Choroid plexus epithelial cell (primary cell): ENCODE data around the gene HSP90AB1.

Source experiments
- DNase-seq: peaks from one replicate; pipeline ENCODE4 v3.0.0-alpha.2; 2010; ENCODE audit warnings: low read depth
- H3K4me3 ChIP-seq: 2 replicates; pipeline ENCODE4 v1.5.1; 2011; ENCODE audit warnings: low read depth, mild to moderate bottlenecking, control low read depth, low read length, moderate library complexity
- TF ChIP-seq, protein P1 (sequence below): conservative IDR thresholded peaks from 2 replicates; pipeline ENCODE4 v1.5.1; 2011; ENCODE audit warnings: low read depth, mild to moderate bottlenecking, control low read depth, inconsistent platforms, low read length, moderate library complexity

The HSP90AB1 gene

DNA sequence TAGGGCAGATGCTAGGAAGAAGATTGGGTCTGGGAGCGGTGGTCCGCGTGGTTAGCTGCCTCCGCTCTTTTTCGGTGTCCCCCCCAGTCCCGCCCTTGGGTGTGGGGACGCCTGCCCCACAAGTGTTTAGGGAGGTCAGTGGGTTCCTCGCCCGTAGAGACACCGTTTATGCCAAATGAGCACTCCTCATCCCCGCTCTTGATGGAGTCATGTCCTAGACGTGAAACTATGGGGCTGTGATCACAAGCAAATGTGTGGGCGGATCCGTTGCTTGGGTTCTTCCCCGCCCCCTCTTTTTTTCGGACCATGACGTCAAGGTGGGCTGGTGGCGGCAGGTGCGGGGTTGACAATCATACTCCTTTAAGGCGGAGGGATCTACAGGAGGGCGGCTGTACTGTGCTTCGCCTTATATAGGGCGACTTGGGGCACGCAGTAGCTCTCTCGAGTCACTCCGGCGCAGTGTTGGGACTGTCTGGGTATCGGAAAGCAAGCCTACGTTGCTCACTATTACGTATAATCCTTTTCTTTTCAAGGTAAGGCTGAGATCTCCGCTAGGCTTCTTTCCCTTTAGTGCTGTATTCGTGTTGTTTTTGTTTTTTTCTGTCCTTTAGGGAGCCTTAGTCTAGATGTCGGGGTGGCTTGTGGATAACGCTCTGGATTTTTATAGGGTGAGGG, at the start of gene HSP90AB1:
TSS of gene HSP90AB1 (plus strand) at position 439 of the 675 bp plus-strand sequence. CDS start 1,529 bp downstream, outside the sequence.
- DNase-seq: peak; percentile 99
- H3K4me3 ChIP-seq: peak within 1 kb of the TSS; percentile 76
- TF ChIP-seq, protein P1, sequence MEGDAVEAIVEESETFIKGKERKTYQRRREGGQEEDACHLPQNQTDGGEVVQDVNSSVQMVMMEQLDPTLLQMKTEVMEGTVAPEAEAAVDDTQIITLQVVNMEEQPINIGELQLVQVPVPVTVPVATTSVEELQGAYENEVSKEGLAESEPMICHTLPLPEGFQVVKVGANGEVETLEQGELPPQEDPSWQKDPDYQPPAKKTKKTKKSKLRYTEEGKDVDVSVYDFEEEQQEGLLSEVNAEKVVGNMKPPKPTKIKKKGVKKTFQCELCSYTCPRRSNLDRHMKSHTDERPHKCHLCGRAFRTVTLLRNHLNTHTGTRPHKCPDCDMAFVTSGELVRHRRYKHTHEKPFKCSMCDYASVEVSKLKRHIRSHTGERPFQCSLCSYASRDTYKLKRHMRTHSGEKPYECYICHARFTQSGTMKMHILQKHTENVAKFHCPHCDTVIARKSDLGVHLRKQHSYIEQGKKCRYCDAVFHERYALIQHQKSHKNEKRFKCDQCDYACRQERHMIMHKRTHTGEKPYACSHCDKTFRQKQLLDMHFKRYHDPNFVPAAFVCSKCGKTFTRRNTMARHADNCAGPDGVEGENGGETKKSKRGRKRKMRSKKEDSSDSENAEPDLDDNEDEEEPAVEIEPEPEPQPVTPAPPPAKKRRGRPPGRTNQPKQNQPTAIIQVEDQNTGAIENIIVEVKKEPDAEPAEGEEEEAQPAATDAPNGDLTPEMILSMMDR: no peak

DNA sequence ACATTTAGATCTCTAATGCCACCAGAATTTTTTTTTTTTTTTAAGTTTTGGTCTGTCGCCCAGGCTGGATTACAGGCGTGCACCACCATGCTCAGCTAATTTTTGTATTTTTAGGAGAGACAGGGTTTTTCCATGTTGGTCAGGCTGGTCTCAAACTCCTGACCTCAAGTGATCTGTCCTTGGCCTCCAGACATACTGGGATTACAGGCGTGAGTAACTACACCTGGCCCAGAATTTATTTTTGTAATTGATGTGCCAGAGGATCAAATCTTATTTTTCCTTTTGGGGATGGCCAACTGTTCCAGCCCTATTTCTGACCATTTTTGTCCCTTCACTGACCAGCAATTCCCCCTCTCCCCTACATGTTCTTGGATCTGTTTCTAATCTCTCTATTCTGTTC, 48.2 kb upstream of the HSP90AB1 start:
- TF ChIP-seq, protein P1: no peak
- no peak for DNase-seq
- no peak overlapping the region for H3K4me3 ChIP-seq

DNA sequence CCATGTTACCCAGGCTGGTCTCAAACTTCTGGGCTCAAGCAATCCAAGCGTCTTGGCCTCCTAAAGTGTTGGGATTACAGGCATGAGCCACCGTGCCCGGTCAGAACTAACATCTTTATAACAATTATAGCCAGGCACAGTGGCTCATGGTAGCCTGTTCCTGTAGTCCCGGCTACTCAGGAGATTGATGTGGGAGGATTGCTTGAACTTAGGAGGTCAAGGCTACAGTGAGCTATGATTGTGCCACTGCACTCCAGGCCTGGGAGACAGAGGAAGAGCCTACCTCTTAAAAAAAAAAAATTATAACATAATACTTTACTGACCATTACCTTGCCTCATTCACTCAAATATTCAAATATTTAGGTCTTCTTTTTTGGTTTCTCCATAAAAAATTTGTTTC, 47.0 kb upstream of the HSP90AB1 start:
- no peak overlapping the region for H3K4me3 ChIP-seq
- DNase-seq: no peak
- TF ChIP-seq, protein P1: no peak

DNA sequence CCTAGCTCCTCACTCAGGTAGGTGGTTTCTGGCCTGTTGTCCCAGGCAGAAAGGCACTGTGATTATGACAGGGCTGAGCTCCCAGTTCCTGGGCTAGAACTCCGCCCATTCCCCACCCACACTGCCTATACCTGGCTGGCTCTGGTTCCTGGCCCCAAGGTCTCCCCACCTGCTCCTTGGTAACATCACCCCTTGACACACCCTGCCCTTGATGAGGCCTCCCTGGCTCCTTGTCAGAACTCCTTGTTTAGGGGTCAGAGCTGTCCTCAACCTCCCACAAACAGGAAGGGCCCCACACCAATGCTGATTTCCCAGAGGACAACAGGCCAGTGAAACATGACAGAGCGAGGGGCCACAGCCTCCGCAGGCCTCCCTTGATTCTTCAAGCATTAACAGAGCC, 45.7 kb upstream of the HSP90AB1 start:
- no peak for DNase-seq
- H3K4me3 ChIP-seq: no peak overlapping the region
- TF ChIP-seq, protein P1: no peak

DNA sequence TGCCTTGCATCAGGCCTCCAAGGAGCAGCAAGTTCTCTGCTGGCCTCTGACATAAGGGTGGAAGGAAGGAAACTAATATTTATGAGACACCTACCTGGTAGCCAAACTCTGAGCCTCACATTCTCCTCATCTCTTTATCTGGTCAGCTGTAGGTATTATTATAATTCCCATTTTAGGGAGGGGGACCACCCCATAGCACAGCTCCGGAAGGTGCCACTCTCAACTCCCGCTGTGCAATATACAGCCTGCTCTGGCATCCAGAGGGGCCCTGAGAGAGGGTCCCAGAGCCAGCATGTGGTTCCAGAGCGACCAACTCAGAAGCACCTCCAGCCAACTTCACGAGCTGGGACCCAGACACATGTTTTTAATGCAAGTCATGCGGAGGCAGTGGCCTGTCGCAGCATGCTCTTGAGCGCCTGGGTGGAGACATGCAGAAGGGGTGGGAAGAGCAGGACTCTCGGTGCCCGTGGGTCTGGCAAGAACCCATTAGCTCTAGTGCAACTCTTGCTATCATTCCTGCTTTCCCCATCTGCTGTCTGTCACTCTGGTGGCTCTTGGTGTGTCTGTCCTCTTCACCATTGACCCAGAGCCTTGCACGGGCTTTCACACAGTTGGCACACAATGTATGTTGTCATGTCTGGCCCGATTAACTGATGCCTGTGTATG, 45.1 kb upstream of the HSP90AB1 start:
- DNase-seq: no peak
- no peak overlapping the region for H3K4me3 ChIP-seq
- TF ChIP-seq, protein P1: no peak

DNA sequence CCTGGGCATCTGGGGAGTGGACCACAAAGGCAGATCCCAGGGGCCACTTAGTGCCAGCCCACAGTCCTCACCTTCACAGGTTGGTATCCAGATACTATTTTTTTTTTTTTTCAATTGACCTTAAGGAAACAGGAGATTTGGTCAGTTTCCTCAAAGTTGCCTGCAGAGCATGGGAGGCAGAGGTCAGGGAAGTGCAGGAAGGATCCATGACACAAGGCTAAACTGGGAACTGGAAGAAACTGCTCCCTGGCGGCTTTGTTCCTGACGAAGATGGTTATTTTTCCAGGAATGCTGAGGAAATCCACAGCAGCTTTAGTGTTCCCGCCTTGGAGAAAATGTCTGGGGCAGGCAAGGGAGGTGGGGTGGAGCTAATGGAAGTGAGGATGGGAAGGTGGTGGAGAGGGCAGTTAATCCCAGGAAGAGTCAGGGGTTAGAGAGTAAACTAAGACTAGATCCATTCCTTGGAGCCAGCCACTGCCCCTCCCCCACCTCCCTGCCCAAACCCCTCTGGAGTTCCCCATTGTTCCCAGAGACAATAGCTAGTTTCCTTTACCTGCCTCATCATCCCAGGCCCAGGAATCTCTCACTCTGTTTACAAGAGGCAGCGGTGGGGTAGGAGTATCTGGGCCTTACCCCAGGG, 44.4 kb upstream of the HSP90AB1 start:
- TF ChIP-seq, protein P1: no peak
- H3K4me3 ChIP-seq: no peak overlapping the region
- DNase-seq: no peak
